ENCODE results near the gene GPR108. TPM values are rescaled to one million over a fixed set of nuclear protein-coding genes. Genes with fewer than 3 reads are reported as not detected.

GPR108 gene
- polyA plus RNA-seq, 3 donors = 90.9 to 147 (median 129) TPM

GRCh38 chr19:6705931-6706632, 31.3 kb downstream of the GPR108 start:
- no peak overlapping the region for H3K4me2 ChIP-seq (replicated peaks; ENCODE audit: extremely low read depth, low read length, poor library complexity, severe bottlenecking)
- peak overlapping the region in 1 of 7 donors; percentile 46 for H3K27ac Mint-ChIP-seq
- H3K36me3 ChIP-seq (replicated peaks in 1 of 2; ENCODE audit: control insufficient read depth in 1 of 2, insufficient read depth in 2 of 2, low read length in 2 of 2) = no peaks in the 10 kb centered on the region
- no peaks in the 10 kb centered on the region for H3K79me2 ChIP-seq (ENCODE audit: insufficient read depth, low read length)
- H3K4me1 Mint-ChIP-seq = peaks cover 9% of the 10 kb centered on the region
- H4K20me1 ChIP-seq (ENCODE audit: insufficient read depth, low read length) = no peaks in the 10 kb centered on the region
- H2AFZ ChIP-seq (ENCODE audit: insufficient read depth, low read depth, low read length, poor library complexity, severe bottlenecking) = no peak overlapping the region
- no peak for TF ChIP-seq CTCF (IDR thresholded peaks at IDR 0.05)
- peaks cover 3 to 19% of the 10 kb centered on the region in 2 donors for H3K27me3 ChIP-seq (ENCODE audit: control insufficient read depth in 2 of 2, insufficient read depth in 2 of 2, low read length in 2 of 2)
- no peak overlapping the region for H3K4me3 Mint-ChIP-seq
- H3K27ac ChIP-seq (ENCODE audit: low read depth in 1 of 2, low read length in 2 of 2) = no peak overlapping the region
- no peak overlapping the region for H3K9ac ChIP-seq (ENCODE audit: insufficient read depth, low read length, poor library complexity, severe bottlenecking)
- peaks cover 0 to 12% (median 0%) of the 10 kb centered on the region in 7 donors for H3K9me3 Mint-ChIP-seq
- H3K9me3 ChIP-seq (replicated peaks in 1 of 2; ENCODE audit: control insufficient read depth in 1 of 2, insufficient read depth in 1 of 2, low read length in 2 of 2) = no peaks in the 10 kb centered on the region
- DNase-seq = no peak
- H3K27me3 Mint-ChIP-seq (ENCODE audit: low read depth in 3 of 3) = peaks cover 34 to 51% (median 43%) of the 10 kb centered on the region in 3 donors
- H3K36me3 Mint-ChIP-seq = no peaks in the 10 kb centered on the region
- no peaks in the 10 kb centered on the region for H3K4me1 ChIP-seq (ENCODE audit: control insufficient read depth in 1 of 2, insufficient read depth in 2 of 2, low read length in 2 of 2)
- H3K4me3 ChIP-seq (replicated peaks in 1 of 3; ENCODE audit: low read depth in 2 of 3, low read length in 3 of 3) = no peak overlapping the region
- WGBS (ENCODE audit: insufficient coverage) = 96% methylated on average over 7 of the region's 11 CpGs
- intact Hi-C loops (cut with micrococcal nuclease) = loop anchor here in 1 of 2 donors (10.0 kb wide), 1 partner anchor 61 kb away; no protein-coding TSS in a partner anchor

GRCh38 chr19:6700586-6701316, 36.6 kb downstream of the GPR108 start:
- TF ChIP-seq CTCF (IDR thresholded peaks at IDR 0.05) = no peak
- H2AFZ ChIP-seq (ENCODE audit: insufficient read depth, low read depth, low read length, poor library complexity, severe bottlenecking) = no peak overlapping the region
- Mint-ChIP-seq H3K27ac (no peak overlapping the region), H3K9me3 (peaks cover 0 to 2% (median 0%) of the 10 kb centered on the region in 7 donors), H3K27me3 (ENCODE audit: low read depth in 3 of 3) (peaks cover 5 to 38% (median 18%) of the 10 kb centered on the region in 3 donors), H3K4me3 (no peak overlapping the region), H3K36me3 (no peaks in the 10 kb centered on the region), H3K4me1 (peaks cover 7% of the 10 kb centered on the region)
- no peaks in the 10 kb centered on the region for H3K79me2 ChIP-seq (ENCODE audit: insufficient read depth, low read length)
- H3K36me3 ChIP-seq (replicated peaks in 1 of 2; ENCODE audit: control insufficient read depth in 1 of 2, insufficient read depth in 2 of 2, low read length in 2 of 2) = no peaks in the 10 kb centered on the region
- H3K9ac ChIP-seq (ENCODE audit: insufficient read depth, low read length, poor library complexity, severe bottlenecking) = no peak overlapping the region
- H3K4me3 ChIP-seq (replicated peaks in 1 of 3; ENCODE audit: low read depth in 2 of 3, low read length in 3 of 3) = no peak overlapping the region
- WGBS (ENCODE audit: insufficient coverage) = 84% methylated on average over 4 of the region's 8 CpGs
- no peak for DNase-seq
- no peaks in the 10 kb centered on the region for H3K9me3 ChIP-seq (replicated peaks in 1 of 2; ENCODE audit: control insufficient read depth in 1 of 2, insufficient read depth in 1 of 2, low read length in 2 of 2)
- H3K4me1 ChIP-seq (ENCODE audit: control insufficient read depth in 1 of 2, insufficient read depth in 2 of 2, low read length in 2 of 2) = peaks cover 5 to 6% of the 10 kb centered on the region in 2 donors
- intact Hi-C loops (cut with micrococcal nuclease) = loop anchor here in 1 of 2 donors (10.0 kb wide), 1 partner anchor 56 kb away; no protein-coding TSS in a partner anchor
- H3K4me2 ChIP-seq (replicated peaks; ENCODE audit: extremely low read depth, low read length, poor library complexity, severe bottlenecking) = no peak overlapping the region
- no peaks in the 10 kb centered on the region for H4K20me1 ChIP-seq (ENCODE audit: insufficient read depth, low read length)
- no peak overlapping the region for H3K27ac ChIP-seq (ENCODE audit: low read depth in 1 of 2, low read length in 2 of 2)
- peaks cover 0 to 3% of the 10 kb centered on the region in 2 donors for H3K27me3 ChIP-seq (ENCODE audit: control insufficient read depth in 2 of 2, insufficient read depth in 2 of 2, low read length in 2 of 2)

All from CD14-positive monocyte (primary cell).